ENCODE measurements around the gene ADIRF. TPM values are rescaled to one million over a fixed set of nuclear protein-coding genes. Genes with fewer than 3 reads are reported as not detected.

Gene ADIRF
- total RNA-seq, 2 experiments from 2014 or later, result not detected

DNA sequence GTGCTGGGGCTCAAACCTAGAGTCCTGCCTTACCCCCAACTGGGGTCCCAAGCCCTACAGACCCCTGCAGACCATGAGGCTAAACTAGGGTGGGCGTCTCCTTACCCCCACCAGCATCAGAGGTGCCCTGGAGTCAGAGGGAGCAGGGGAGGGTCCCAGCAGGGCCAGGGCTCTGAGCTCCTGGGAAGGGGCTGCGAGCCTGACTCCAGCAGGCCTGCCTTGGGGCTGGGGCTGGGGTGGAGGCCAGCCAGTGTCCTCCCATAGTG, 8.6 kb upstream of the ADIRF start:
- Mint-ChIP-seq H3K36me3 (no peaks in the 10 kb centered on the region), H3K9me3 (ENCODE audit: low read depth) (no peaks in the 10 kb centered on the region), H3K27ac (no peak overlapping the region), H3K4me1 (peaks cover 5% of the 10 kb centered on the region), H3K27me3 (no peaks in the 10 kb centered on the region), H3K4me3 (no peak overlapping the region)
- DNase-seq (no peak), ATAC-seq (no peak)
- CTCF ChIA-PET, result interaction anchor here (1.9 to 2.3 kb wide), 2 partner anchors 12 to 17 kb away, joined by 4 to 9 read pairs; no protein-coding TSS in a partner anchor

- ATAC-seq, result peak; percentile 48
- H3K4me3 Mint-ChIP-seq, result no peak overlapping the region
- H3K9me3 Mint-ChIP-seq (ENCODE audit: low read depth), result no peaks in the 10 kb centered on the region
- CTCF ChIA-PET, result interaction anchor here (0.6 to 1.9 kb wide), 7 partner anchors 8 to 992 kb away, joined by 3 to 16 read pairs (median 4); no protein-coding TSS in a partner anchor
- peaks cover 7% of the 10 kb centered on the region for H3K4me1 Mint-ChIP-seq
- no peaks in the 10 kb centered on the region for H3K36me3 Mint-ChIP-seq
- H3K27me3 Mint-ChIP-seq, result no peaks in the 10 kb centered on the region
- no peak for DNase-seq
- H3K27ac Mint-ChIP-seq, result no peak overlapping the region
These were observed 8.0 kb upstream of the ADIRF start for GRCh38 chr10:86960003-86960862.

DNA sequence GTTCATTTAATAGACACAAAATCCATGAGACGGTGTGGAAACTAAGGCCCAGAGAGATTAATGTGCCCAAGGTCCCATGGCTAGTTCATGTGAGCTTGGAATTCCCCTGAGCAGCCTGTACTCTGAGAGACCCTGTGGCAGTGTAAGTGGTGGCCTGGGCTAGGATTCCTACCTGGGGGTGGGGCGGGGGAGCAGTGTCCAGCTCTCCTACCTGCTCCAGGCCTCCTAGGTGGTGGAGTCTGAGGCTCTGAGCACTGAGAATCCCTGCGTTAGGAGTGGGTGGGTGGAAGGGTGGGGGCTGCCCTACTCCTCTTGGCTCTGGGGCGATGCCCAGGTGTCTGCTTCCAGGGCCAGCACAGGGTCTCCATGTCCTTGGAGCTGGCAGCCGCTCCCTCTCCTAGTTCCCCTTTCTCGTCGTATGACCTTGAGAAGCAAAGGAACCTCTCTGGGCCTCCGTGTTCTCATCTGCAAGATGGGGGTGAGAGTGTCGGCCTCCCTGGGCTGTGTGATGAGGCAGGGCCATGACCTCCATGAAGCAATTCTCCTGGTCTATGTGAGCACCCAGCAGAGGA, 7.3 kb upstream of the ADIRF start:
- Mint-ChIP-seq H3K4me3 (no peak overlapping the region), H3K4me1 (peaks cover 11% of the 10 kb centered on the region), H3K36me3 (no peaks in the 10 kb centered on the region), H3K27me3 (no peaks in the 10 kb centered on the region), H3K27ac (no peak overlapping the region), H3K9me3 (ENCODE audit: low read depth) (no peaks in the 10 kb centered on the region)
- CTCF ChIA-PET, result interaction anchor here (1.1 to 1.9 kb wide), 6 partner anchors 9 to 24 kb away, joined by 3 to 16 read pairs (median 5); no protein-coding TSS in a partner anchor
- DNase-seq, result no peak
- ATAC-seq, result no peak

DNA sequence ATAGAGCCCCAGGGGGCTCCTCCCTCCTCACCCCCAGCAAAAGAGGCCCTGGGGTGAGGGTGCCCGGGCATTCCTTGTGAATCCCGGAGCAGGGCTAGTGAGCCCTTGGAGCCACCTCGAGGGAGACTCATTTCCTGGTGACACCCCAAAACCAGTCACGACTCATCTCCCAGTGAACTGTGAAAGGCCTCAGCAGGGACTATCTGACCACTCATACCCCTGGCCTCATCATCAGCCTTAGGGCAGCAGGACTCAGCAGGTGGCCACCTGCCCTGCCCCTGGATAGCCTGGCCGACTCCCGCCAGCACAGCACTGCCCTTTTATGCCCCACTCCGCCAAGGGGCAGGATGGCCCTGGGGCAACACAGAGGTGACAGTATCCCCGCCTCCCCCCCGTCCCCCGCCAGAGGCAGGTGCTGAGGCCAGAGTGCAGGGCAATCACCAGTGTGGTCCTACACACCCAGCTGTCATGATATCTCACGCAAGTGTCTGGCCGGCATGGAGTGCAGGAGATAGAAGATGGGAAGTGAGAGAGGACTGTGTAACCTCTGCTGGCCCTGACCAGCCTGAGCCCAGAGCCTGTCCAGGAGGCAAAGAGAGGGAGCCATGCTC, 6.7 kb upstream of the ADIRF start:
- no peaks in the 10 kb centered on the region for H3K36me3 Mint-ChIP-seq
- H3K27me3 Mint-ChIP-seq, result no peaks in the 10 kb centered on the region
- no peak overlapping the region for H3K27ac Mint-ChIP-seq
- no peak for DNase-seq
- peaks cover 18% of the 10 kb centered on the region for H3K4me1 Mint-ChIP-seq
- H3K4me3 Mint-ChIP-seq, result no peak overlapping the region
- H3K9me3 Mint-ChIP-seq (ENCODE audit: low read depth), result no peaks in the 10 kb centered on the region
- CTCF ChIA-PET, result interaction anchor here (1.2 to 1.5 kb wide), 3 partner anchors 8 to 22 kb away, joined by 3 to 16 read pairs (median 6); no protein-coding TSS in a partner anchor
- ATAC-seq, result no peak

DNA sequence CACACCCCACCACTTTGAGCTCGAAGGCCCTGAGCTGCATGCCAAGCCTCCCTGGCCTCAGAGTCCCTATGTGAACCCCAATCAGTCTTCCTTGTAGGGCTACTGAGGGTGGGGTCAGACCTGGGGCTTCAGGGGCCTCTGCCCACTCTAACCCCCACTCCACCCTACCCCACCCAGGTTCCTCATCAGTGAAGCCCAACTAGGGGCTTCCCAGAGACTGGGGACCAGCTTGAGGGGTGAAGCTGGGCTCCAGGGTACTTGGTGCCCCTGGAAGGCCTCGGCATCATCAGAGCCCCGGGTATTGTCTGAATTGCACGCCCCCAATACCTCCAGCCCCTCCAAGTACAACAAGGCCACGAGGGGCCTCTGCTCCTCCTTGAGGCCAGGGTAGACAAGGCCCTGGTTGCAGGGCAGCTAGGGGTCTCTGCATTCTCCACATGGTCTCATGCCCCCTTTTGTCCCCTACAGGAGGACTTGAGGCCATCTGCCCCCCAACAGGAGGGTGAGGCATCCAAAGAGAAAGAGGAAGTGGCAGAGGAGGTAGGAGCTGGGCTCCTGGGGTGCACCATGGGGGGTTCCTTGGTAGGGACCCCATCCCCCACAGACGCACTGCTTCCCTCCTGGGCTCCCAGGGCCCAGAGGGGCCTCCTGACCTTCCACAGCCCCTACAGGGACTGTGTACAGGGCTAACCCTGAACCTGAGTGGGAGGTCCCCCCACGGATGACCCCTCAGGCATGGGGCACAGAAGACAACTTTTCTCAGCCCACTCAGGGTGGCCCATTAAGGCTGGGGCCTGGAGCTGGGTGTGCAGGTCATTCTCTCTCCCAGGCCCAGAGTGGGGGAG, 5.9 kb upstream of the ADIRF start:
- peaks cover 22% of the 10 kb centered on the region for H3K4me1 Mint-ChIP-seq
- DNase-seq (no peak), ATAC-seq (no peak)
- H3K4me3 Mint-ChIP-seq, result no peak overlapping the region
- no peak overlapping the region for H3K27ac Mint-ChIP-seq
- CTCF ChIA-PET, result interaction anchor here (1.2 to 1.9 kb wide), 2 partner anchors 8 to 23 kb away, joined by 3 to 10 read pairs; no protein-coding TSS in a partner anchor
- H3K27me3 Mint-ChIP-seq, result no peaks in the 10 kb centered on the region
- no peaks in the 10 kb centered on the region for H3K36me3 Mint-ChIP-seq
- no peaks in the 10 kb centered on the region for H3K9me3 Mint-ChIP-seq (ENCODE audit: low read depth)

GRCh38 chr10:86962981-86963310, 5.3 kb upstream of the ADIRF start:
- CTCF ChIA-PET, result interaction anchor here (1.2 to 1.9 kb wide), 2 partner anchors 8 to 24 kb away, joined by 3 to 10 read pairs; no protein-coding TSS in a partner anchor

DNA sequence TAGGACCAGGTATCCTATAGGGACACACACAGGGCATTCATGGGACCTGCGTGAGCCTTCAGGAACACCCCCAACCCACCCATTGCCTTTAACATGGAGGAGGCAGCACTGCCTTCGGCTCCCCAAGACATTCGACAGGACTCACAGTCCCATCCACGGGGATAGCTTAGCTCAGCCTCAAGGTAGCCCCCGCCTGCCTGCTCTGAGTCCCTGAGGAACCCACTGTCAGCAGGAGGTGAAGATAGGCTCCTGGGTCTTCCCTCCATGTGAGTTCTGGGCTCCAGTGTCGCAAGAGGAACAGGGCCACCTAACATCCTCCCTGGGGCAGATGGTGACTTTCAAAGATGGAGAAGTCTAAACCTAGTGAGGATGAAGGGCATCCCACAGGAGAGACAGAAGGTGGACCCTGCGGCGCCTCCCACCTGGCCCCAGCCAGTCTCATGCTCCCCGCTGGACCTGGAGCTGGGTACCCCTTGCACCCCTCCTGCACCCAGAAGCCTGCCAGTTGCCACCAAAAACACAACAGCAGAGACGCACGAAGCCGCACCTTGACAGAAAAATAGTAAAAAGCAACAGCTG, 4.9 kb upstream of the ADIRF start:
- CTCF ChIA-PET, result interaction anchor here (1.9 kb wide), 1 partner anchor 25 kb away, joined by 10 read pairs; no protein-coding TSS in a partner anchor
- DNase-seq (peak; percentile 38), ATAC-seq (no peak)
- Mint-ChIP-seq H3K4me3 (no peak overlapping the region), H3K9me3 (ENCODE audit: low read depth) (no peaks in the 10 kb centered on the region), H3K36me3 (no peaks in the 10 kb centered on the region), H3K27me3 (peaks cover 1% of the 10 kb centered on the region), H3K27ac (no peak overlapping the region), H3K4me1 (peaks cover 23% of the 10 kb centered on the region)

More at GRCh38 chr10:86962981-86963310, 5.3 kb upstream of the ADIRF start:
- Mint-ChIP-seq H3K36me3 (no peaks in the 10 kb centered on the region), H3K4me3 (no peak overlapping the region), H3K27me3 (no peaks in the 10 kb centered on the region), H3K9me3 (ENCODE audit: low read depth) (no peaks in the 10 kb centered on the region), H3K27ac (no peak overlapping the region), H3K4me1 (peaks cover 23% of the 10 kb centered on the region)
- DNase-seq, result no peak
- ATAC-seq, result no peak

DNA sequence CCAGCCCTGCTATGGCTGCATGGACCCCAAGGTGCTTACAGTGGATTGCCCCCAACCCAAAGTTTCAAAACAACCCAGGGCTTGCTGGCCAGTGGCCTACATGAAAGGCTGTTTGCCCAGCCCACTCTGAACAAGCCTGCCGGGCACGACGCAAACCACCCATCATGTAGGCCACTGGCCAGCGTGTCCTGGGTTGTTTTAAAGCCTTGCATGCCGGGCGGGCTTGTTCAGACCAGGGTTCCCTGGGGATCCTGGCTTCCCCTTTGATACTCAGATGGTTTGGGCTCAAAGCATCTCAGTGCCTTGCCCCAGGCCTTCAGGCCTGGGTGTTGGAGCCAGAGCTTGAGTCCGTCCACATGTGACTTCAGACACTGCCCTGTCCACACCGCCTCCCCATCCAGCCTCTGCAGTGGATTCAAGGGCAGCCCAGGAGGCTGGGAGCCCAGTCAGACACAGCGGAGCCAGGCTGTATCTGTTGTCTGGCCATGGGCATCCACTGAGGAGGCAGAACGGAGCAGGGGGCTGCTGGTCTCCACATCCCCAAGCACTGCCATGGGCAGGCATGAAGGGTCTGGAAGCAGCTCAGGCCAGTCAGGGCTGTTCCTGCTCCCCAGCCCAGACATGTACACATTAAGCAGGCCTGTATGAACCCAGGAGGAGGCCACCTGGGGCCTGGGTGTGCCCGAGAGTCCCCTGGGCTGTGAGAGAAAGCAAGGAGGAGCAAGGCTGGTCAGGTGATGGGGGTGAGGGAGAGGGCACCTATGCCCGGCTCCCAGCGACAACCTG, 4.0 kb upstream of the ADIRF start:
- Mint-ChIP-seq H3K4me3 (no peak overlapping the region), H3K36me3 (no peaks in the 10 kb centered on the region), H3K27me3 (peaks cover 7% of the 10 kb centered on the region), H3K4me1 (peaks cover 23% of the 10 kb centered on the region), H3K27ac (no peak overlapping the region), H3K9me3 (ENCODE audit: low read depth) (no peaks in the 10 kb centered on the region)
- ATAC-seq (no peak), DNase-seq (peak; percentile 37)
- CTCF ChIA-PET, result interaction anchor here (1.9 to 3.9 kb wide), 2 partner anchors 25 kb away, joined by 10 to 35 read pairs; no protein-coding TSS in a partner anchor

DNA sequence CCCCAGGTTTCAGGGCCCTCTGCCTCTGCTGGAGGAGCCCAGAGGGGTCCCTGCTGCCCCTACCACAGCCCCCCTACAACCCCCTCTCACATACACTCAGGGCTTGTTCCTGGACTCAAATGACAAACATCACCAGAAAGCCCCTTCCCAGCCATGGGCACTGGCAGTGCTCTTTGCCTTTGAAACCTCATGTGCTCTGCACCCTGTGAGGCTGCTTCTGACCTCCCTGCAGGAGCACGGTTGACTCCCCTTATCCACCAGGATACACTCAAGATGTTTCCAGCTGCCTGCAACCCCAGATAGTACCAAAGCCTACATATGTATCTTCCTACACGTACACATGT, 3.5 kb upstream of the ADIRF start:
- Mint-ChIP-seq H3K4me3 (no peak overlapping the region), H3K9me3 (ENCODE audit: low read depth) (no peaks in the 10 kb centered on the region), H3K27me3 (peaks cover 13% of the 10 kb centered on the region), H3K27ac (no peak overlapping the region), H3K4me1 (peaks cover 23% of the 10 kb centered on the region), H3K36me3 (no peaks in the 10 kb centered on the region)
- DNase-seq, result peak; percentile 33
- CTCF ChIA-PET, result interaction anchor here (3.9 kb wide), 1 partner anchor 25 kb away, joined by 35 read pairs; no protein-coding TSS in a partner anchor
- ATAC-seq, result no peak

DNA sequence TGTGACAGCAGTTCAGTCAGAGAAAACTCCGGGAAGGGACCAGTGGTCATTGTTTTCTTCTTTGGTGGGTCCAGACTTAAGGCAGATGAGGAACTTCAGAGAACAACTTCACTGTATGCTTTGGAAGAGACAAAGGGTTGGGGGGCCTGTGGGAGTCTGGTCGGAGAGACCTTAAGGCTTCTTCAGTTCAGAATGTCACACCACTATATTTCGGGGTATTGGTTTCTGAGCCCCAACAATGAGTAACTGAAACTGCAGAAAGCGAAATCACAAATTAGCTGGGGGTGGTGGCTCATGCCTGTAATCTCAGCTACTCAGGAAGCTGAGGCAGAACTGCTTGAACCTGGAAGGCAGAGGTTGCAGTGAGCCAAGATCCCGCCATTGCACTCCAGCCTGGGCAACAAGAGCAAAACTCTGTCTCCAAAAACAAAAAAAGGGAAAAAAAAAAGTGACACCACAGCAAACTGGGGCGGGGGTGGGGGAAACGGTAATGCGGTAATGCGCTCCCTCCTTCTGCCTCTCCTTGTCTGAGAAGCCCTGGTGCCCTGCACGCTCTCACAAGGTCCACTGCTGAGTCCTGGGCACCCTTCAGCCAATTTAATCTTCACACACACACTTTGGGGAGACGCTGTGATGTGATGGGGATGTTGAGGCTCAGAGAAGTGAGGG, 2.2 kb upstream of the ADIRF start:
- peaks cover 20% of the 10 kb centered on the region for H3K27me3 Mint-ChIP-seq
- peak overlapping the region; percentile 21 for H3K4me3 Mint-ChIP-seq
- CTCF ChIA-PET, result interaction anchor here (0.6 to 3.9 kb wide), 9 partner anchors 9 to 254 kb away, joined by 3 to 35 read pairs (median 3); partner anchors contain the start of genes MMRN2 and SNCG
- H3K27ac Mint-ChIP-seq, result peak overlapping the region; percentile 76
- no peaks in the 10 kb centered on the region for H3K9me3 Mint-ChIP-seq (ENCODE audit: low read depth)
- no peaks in the 10 kb centered on the region for H3K36me3 Mint-ChIP-seq
- ATAC-seq (peak; percentile 11), DNase-seq (peak; percentile 52)
- H3K4me1 Mint-ChIP-seq, result peaks cover 26% of the 10 kb centered on the region

GRCh38 chr10:86967481-86967941, 771 bp upstream of the ADIRF start:
- ATAC-seq (no peak), DNase-seq (peak; percentile 38)
- peaks cover 22% of the 10 kb centered on the region for H3K27me3 Mint-ChIP-seq
- H3K4me1 Mint-ChIP-seq, result peaks cover 31% of the 10 kb centered on the region
- no peak overlapping the region for H3K4me3 Mint-ChIP-seq
- CTCF ChIA-PET, result interaction anchor here (1.7 to 3.9 kb wide), 3 partner anchors 10 to 28 kb away, joined by 9 to 35 read pairs (median 12); partner anchors contain the start of genes MMRN2 and SNCG
- no peak overlapping the region for H3K27ac Mint-ChIP-seq
- no peaks in the 10 kb centered on the region for H3K9me3 Mint-ChIP-seq (ENCODE audit: low read depth)
- no peaks in the 10 kb centered on the region for H3K36me3 Mint-ChIP-seq

All from activated CD8-positive, alpha-beta memory T cell treated with anti-CD3 and anti-CD28 coated beads, Interleukin-2, amount 10 ng/mL, durations not matched to agents 7 days and 5 days (primary cell).